Body of pancreas (tissue), 4 donors: ENCODE data around the gene PLCXD3.

Source experiments
- POLR2A ChIP-seq, 3 donors: fragments of 450-650 bp; IDR thresholded peaks; one replicate each; pipeline ENCODE4 v1.6.1; 2016; ENCODE audit warnings: antibody characterized with exemption in 3 of 3, mild to moderate bottlenecking in 2 of 3
- TF ChIP-seq, protein P1 (sequence below), 7 experiments: fragments of 450-650 bp in 4 of 7; fragments of 200-600 bp in 3 of 7; sonication (generic) in 3 of 7; IDR thresholded peaks; one replicate each; pipeline ENCODE4 v1.5.1; 2016 to 2019; ENCODE audit warnings: antibody characterized with exemption in 7 of 7

DNA sequence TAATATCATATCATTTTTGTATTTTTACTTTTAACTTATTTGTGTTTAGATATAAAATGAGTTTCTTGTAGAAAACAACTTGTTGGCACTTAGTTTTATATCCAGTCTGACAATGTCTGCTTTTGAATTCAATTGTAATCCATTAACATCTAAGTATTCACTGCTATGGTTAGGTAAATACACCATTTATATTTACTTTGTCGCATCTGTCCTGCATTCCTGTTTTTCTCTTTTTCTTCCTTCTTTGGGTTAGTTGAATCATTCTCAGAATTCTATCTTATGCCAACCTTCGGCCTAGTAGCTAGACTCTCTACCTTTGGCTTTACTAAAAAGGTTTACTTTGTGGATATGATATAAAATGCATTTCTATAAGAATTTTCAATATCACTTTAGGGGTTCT lies 107.6 kb downstream of the PLCXD3 start:
- TF ChIP-seq, protein P1, sequence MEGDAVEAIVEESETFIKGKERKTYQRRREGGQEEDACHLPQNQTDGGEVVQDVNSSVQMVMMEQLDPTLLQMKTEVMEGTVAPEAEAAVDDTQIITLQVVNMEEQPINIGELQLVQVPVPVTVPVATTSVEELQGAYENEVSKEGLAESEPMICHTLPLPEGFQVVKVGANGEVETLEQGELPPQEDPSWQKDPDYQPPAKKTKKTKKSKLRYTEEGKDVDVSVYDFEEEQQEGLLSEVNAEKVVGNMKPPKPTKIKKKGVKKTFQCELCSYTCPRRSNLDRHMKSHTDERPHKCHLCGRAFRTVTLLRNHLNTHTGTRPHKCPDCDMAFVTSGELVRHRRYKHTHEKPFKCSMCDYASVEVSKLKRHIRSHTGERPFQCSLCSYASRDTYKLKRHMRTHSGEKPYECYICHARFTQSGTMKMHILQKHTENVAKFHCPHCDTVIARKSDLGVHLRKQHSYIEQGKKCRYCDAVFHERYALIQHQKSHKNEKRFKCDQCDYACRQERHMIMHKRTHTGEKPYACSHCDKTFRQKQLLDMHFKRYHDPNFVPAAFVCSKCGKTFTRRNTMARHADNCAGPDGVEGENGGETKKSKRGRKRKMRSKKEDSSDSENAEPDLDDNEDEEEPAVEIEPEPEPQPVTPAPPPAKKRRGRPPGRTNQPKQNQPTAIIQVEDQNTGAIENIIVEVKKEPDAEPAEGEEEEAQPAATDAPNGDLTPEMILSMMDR (IDR thresholded peaks at IDR 0.05), result no peak
- TF ChIP-seq POLR2A (IDR thresholded peaks at IDR 0.05), result no peak
